PFSK-1 (cell line): ENCODE data around the gene PRDM2.

Source experiments
- FOXP2 ChIP-seq: optimal IDR thresholded peaks from 2 replicates; pipeline ENCODE3; 2011; ENCODE audit warnings: borderline replicate concordance, control low read depth, inconsistent platforms; ENCODE audit not compliant: insufficient read depth; ENCODE audit errors: extremely low read length, extremely low read depth
- POLR2AphosphoS5 ChIP-seq: IDR thresholded peaks from 2 replicates; pipeline ENCODE4 v1.6.1; 2012; ENCODE audit warnings: low read depth, mild to moderate bottlenecking, control low read depth, low read length, moderate library complexity
- REST ChIP-seq, 2 experiments: IDR thresholded peaks; 2 replicates each; pipeline versions ENCODE4 v1.6.1 to v1.8.0; 2011 to 2012; ENCODE audit warnings: low read depth in 2 of 2, low read length in 2 of 2, control low read depth in 1 of 2, inconsistent platforms in 1 of 2, mild to moderate bottlenecking in 1 of 2, moderate library complexity in 1 of 2; ENCODE audit not compliant: insufficient read depth in 1 of 2
- SIN3A ChIP-seq: IDR thresholded peaks from 2 replicates; pipeline ENCODE4 v1.6.1; 2012; ENCODE audit warnings: mild to moderate bottlenecking, low read length, moderate library complexity, borderline replicate concordance; ENCODE audit not compliant: insufficient read depth
- TAF1 ChIP-seq: IDR thresholded peaks from 2 replicates; pipeline ENCODE4 v1.6.1; 2012; ENCODE audit warnings: low read length, control low read depth, borderline replicate concordance; ENCODE audit not compliant: insufficient read depth

The PRDM2 gene

GRCh38 chr1:13763222-13763621 lies 63.2 kb downstream of the PRDM2 start:
- TF ChIP-seq TAF1 (no peak), REST (IDR thresholded peaks at IDR 0.05; ENCODE audit: insufficient read depth in 1 of 2, low read depth in 2 of 2, low read length in 2 of 2) (no peak), FOXP2 (no peak), SIN3A (no peak), POLR2AphosphoS5 (no peak)

- TF ChIP-seq POLR2AphosphoS5 (no peak), SIN3A (no peak), REST (IDR thresholded peaks at IDR 0.05; ENCODE audit: insufficient read depth in 1 of 2, low read depth in 2 of 2, low read length in 2 of 2) (no peak), FOXP2 (no peak), TAF1 (no peak)
These were observed 64.0 kb downstream of the PRDM2 start for GRCh38 chr1:13763991-13764390.

GRCh38 chr1:13764588-13765332 lies 64.8 kb downstream of the PRDM2 start:
- no peak for TF ChIP-seq POLR2AphosphoS5
- TF ChIP-seq REST (IDR thresholded peaks at IDR 0.05; ENCODE audit: insufficient read depth in 1 of 2, low read depth in 2 of 2, low read length in 2 of 2) = no peak
- no peak for TF ChIP-seq SIN3A
- TF ChIP-seq TAF1 = no peak
- TF ChIP-seq FOXP2 = no peak

GRCh38 chr1:13766592-13767564 lies 66.9 kb downstream of the PRDM2 start:
- TF ChIP-seq POLR2AphosphoS5 (no peak), REST (IDR thresholded peaks at IDR 0.05; ENCODE audit: insufficient read depth in 1 of 2, low read depth in 2 of 2, low read length in 2 of 2) (no peak), TAF1 (no peak)
